ENCODE results near the gene BCL2A1. TPM values are rescaled to one million over a fixed set of nuclear protein-coding genes. Genes with fewer than 3 reads are reported as not detected.
"Not testable (repeated sequence)": the region's sequence is repeated elsewhere in the genome, so short reads cannot be mapped to it uniquely, and the experiment has no call there.

BCL2A1 gene
- total RNA-seq, 1 donor from 2014 or later, result 0.30 TPM

DNA sequence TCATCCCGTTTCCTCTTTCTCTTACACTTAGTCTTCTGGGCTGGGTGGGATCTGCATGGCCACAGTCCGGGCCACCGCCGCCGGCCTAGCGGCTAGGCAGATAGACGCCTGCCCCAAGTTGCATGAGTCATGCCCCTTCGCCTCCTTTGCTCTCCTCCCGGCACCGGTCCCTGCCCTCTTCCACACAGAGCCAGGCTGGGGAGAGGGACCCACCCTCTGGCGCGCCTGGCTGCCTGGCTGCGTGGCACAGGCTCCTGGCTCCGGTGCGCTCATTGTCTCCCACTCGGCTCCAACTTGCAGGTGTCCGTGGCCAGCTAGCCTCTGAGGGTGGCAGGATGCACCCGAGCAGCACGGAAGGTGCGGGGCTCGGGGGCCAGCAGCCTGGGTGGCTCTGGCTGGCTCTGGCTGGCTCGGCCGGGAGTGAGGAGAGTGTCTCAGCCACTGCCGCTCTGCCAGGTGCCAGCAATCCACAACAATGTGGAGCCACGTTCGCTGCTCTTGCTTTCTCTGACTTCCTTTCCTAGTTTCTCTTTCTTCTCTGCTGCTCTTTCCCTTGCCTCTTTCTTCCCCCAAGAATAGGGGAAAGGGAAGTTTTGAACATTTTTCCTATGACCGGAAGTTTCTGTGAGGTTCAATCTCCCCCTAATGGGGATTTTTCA is 51.8 kb downstream of the BCL2A1 start:
- TF ChIP-seq, protein P1, sequence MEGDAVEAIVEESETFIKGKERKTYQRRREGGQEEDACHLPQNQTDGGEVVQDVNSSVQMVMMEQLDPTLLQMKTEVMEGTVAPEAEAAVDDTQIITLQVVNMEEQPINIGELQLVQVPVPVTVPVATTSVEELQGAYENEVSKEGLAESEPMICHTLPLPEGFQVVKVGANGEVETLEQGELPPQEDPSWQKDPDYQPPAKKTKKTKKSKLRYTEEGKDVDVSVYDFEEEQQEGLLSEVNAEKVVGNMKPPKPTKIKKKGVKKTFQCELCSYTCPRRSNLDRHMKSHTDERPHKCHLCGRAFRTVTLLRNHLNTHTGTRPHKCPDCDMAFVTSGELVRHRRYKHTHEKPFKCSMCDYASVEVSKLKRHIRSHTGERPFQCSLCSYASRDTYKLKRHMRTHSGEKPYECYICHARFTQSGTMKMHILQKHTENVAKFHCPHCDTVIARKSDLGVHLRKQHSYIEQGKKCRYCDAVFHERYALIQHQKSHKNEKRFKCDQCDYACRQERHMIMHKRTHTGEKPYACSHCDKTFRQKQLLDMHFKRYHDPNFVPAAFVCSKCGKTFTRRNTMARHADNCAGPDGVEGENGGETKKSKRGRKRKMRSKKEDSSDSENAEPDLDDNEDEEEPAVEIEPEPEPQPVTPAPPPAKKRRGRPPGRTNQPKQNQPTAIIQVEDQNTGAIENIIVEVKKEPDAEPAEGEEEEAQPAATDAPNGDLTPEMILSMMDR (IDR thresholded peaks at IDR 0.05; ENCODE audit: borderline replicate concordance), result no peak
- Histone ChIP-seq H3K27me3 (ENCODE audit: low read depth) (no peaks in the 10 kb centered on the region), H3K36me3 (peaks cover 38% of the 10 kb centered on the region), H3K4me3 (no peak overlapping the region), H3K27ac (replicated peaks) (no peak overlapping the region), H3K4me1 (peaks cover 20% of the 10 kb centered on the region), H3K9me3 (replicated peaks) (peaks cover 81% of the 10 kb centered on the region)
- no peak for DNase-seq
- intact Hi-C loops (cut with micrococcal nuclease), result no loop called here

GRCh38 chr15:79918278-79918677 is 52.7 kb downstream of the BCL2A1 start:
- H3K9me3 ChIP-seq (replicated peaks), result peaks cover 89% of the 10 kb centered on the region

GRCh38 chr15:79916502-79917132 is 54.4 kb downstream of the BCL2A1 start:
- Histone ChIP-seq H3K4me1 (no peaks in the 10 kb centered on the region), H3K27me3 (ENCODE audit: low read depth) (no peaks in the 10 kb centered on the region), H3K27ac (replicated peaks) (no peak overlapping the region), H3K9me3 (replicated peaks) (peaks cover 88% of the 10 kb centered on the region), H3K4me3 (no peak overlapping the region), H3K36me3 (peaks cover 38% of the 10 kb centered on the region)
- intact Hi-C loops (cut with micrococcal nuclease), result no loop called here
- DNase-seq, result no peak
- TF ChIP-seq, protein P1 (IDR thresholded peaks at IDR 0.05; ENCODE audit: borderline replicate concordance), result no peak

More at GRCh38 chr15:79918278-79918677, 52.7 kb downstream of the BCL2A1 start:
- no peak overlapping the region for H3K27ac ChIP-seq (replicated peaks)
- H3K27me3 ChIP-seq (ENCODE audit: low read depth), result no peaks in the 10 kb centered on the region
- H3K4me1 ChIP-seq, result peaks cover 11% of the 10 kb centered on the region
- intact Hi-C loops (cut with micrococcal nuclease), result no loop called here
- no peak overlapping the region for H3K4me3 ChIP-seq
- peaks cover 38% of the 10 kb centered on the region for H3K36me3 ChIP-seq
- no peak for DNase-seq
- TF ChIP-seq, protein P1 (IDR thresholded peaks at IDR 0.05; ENCODE audit: borderline replicate concordance), result no peak

DNA sequence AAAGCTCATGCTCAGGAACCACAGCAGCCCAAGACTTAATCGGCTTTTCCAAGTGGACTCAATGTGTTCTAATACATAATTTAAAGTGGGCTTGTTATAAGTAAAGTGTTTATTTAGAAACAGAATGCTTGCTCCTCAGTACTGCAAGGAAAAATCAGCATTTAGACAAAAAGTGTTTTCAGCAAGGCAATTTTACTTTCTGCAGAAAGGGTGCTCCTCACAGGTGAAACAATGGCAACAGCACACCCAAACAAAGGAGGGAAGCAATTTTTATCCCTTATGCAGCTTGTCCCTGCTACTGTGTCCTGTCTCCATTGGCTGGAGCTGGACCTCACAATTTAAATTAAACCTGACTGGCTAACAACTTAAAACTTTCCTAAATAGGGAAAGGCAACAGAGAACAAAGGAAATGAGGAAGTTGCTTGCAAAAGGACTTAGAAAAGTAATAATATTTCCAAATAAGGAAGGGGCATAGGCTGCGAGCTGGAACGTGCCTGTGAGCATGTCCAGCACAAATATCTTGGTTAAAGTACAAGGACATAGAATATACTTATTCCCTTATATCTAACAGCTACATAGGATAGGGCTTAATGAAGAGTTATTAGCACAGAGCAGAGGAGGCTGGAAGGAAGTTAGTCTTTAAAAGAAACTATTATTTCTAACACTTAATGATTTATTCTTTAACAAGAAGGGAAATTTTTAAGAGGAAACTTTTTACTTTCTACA is 55.1 kb downstream of the BCL2A1 start:
- intact Hi-C loops (cut with micrococcal nuclease); H3K4me1 ChIP-seq; H3K27me3 ChIP-seq (ENCODE audit: low read depth); DNase-seq; H3K4me3 ChIP-seq; H3K27ac ChIP-seq (replicated peaks): not testable (repeated sequence)
- peaks cover 31% of the 10 kb centered on the region for H3K36me3 ChIP-seq
- peaks cover 81% of the 10 kb centered on the region for H3K9me3 ChIP-seq (replicated peaks)

DNA sequence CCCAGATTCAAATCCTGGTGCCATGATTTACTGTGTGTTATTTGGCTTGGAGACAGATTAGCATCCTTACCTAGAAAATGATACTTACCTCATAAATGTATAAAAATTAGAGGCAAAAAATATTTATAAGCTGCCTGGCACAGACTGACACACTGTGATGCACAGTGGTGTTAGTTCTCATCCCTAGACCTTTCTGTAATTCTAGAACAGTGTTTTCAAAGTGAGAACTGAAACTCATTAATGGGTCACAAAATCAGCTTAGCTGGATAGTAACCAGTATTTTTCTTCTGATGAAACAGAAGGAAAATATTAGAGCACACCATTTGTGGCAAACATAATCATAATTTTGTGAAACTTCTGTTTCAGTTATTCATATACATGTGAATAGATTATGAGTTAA is 56.3 kb downstream of the BCL2A1 start:
- H3K4me1 ChIP-seq, result no peaks in the 10 kb centered on the region
- H3K9me3 ChIP-seq (replicated peaks), result peaks cover 69% of the 10 kb centered on the region
- TF ChIP-seq, protein P1 (IDR thresholded peaks at IDR 0.05; ENCODE audit: borderline replicate concordance), result no peak
- intact Hi-C loops (cut with micrococcal nuclease), result no loop called here
- no peak overlapping the region for H3K4me3 ChIP-seq
- H3K27me3 ChIP-seq (ENCODE audit: low read depth), result no peaks in the 10 kb centered on the region
- H3K27ac ChIP-seq (replicated peaks), result no peak overlapping the region
- DNase-seq, result no peak
- peaks cover 19% of the 10 kb centered on the region for H3K36me3 ChIP-seq

Other genes with a start within 250 kb of the BCL2A1 start
- gene MTHFS, start 74.2 kb downstream of the BCL2A1 start, total RNA-seq, result 21.4 TPM
- gene ZFAND6, start 88.5 kb upstream of the BCL2A1 start, total RNA-seq, result 75.0 TPM
- 18.0 TPM for gene FAH, start 181.8 kb upstream of the BCL2A1 start, total RNA-seq

All from left ventricle myocardium inferior (tissue), 1 donor.